OCI-LY3 (cell line): ENCODE results near the gene NKX2-3.

ENCODE experiments used
- H2AFZ ChIP-seq: fragments of 200-600, 300-600 bp; shearing (Covaris generic); 2 replicates; pipeline ENCODE4 v1.6.0; 2014; ENCODE audit warnings: antibody characterized with exemption, low read depth, low read length
- H3K27ac ChIP-seq: fragments of 200-600, 300-600 bp; sonication (generic); 2 replicates; pipeline ENCODE4 v1.5.1; 2014; ENCODE audit warnings: mild to moderate bottlenecking, low read length, moderate library complexity, mixed read lengths
- H3K27me3 ChIP-seq: fragments of 200-600, 300-600 bp; sonication (generic); 2 replicates; pipeline ENCODE4 v1.6.1; 2014; ENCODE audit warnings: low read depth, low read length, mixed read lengths
- H3K36me3 ChIP-seq: fragments of 200-600, 300-600 bp; sonication (generic); replicated peaks from 2 replicates; pipeline ENCODE3; 2014; ENCODE audit warnings: low read depth, low read length, mixed read lengths
- H3K4me1 ChIP-seq: fragments of 300-600, 200-600 bp; sonication (generic); 2 replicates; pipeline ENCODE4 v1.6.1; 2014; ENCODE audit warnings: low read length, mixed read lengths
- H3K4me2 ChIP-seq: fragments of 200-600, 300-600 bp; sonication (generic); 2 replicates; pipeline ENCODE4 v1.6.1; 2014; ENCODE audit warnings: low read length, mixed read lengths
- H3K4me3 ChIP-seq: fragments of 300-600, 200-600 bp; sonication (generic); 2 replicates; pipeline ENCODE4 v1.5.1; 2014; ENCODE audit warnings: antibody characterized with exemption, mild to moderate bottlenecking, low read length, moderate library complexity
- H3K79me2 ChIP-seq: fragments of 300-600, 200-600 bp; shearing (Covaris generic); 2 replicates; pipeline ENCODE4 v1.6.1; 2014; ENCODE audit warnings: mild to moderate bottlenecking, low read length, mixed read lengths
- H3K9ac ChIP-seq: fragments of 300-600, 200-600 bp; shearing (Covaris generic); 2 replicates; pipeline ENCODE4 v1.6.0; 2014; ENCODE audit warnings: mild to moderate bottlenecking, low read length, moderate library complexity
- H3K9me3 ChIP-seq: fragments of 200-600, 300-600 bp; shearing (Covaris generic); 2 replicates; pipeline ENCODE4 v1.6.1; 2014; ENCODE audit warnings: low read length, mixed read lengths; ENCODE audit not compliant: insufficient read depth
- H4K20me1 ChIP-seq: fragments of 200-600, 300-600 bp; sonication (generic); 2 replicates; pipeline ENCODE4 v1.6.1; 2016; ENCODE audit warnings: low read length, mixed read lengths; ENCODE audit not compliant: insufficient read depth
- CTCF ChIP-seq: fragments of 200-600, 300-600 bp; sonication (generic); IDR thresholded peaks from 2 replicates; pipeline ENCODE4 v1.5.1; 2014; ENCODE audit warnings: antibody characterized with exemption, low read length, low read depth
- EZH2phosphoT487 ChIP-seq: fragments of 200-600 bp; shearing (Covaris generic); IDR thresholded peaks from 2 replicates; pipeline ENCODE4 v1.6.1; 2018; ENCODE audit warnings: antibody characterized with exemption, mixed run types, low read depth

NKX2-3 gene

GRCh38 chr10:99551158-99551557 is 18.4 kb downstream of the NKX2-3 start:
- H3K9ac ChIP-seq = no peak overlapping the region

GRCh38 chr10:99551616-99552015 is 18.9 kb downstream of the NKX2-3 start:
- H3K36me3 ChIP-seq = no peaks in the 10 kb centered on the region
- no peak overlapping the region for H3K9ac ChIP-seq
- H3K27ac ChIP-seq = no peak overlapping the region
- H3K4me3 ChIP-seq = no peak overlapping the region
- peaks cover 7% of the 10 kb centered on the region; the same call in 1 of the 2 replicates for H3K27me3 ChIP-seq
- no peaks in the 10 kb centered on the region for H3K9me3 ChIP-seq
- H4K20me1 ChIP-seq = no peaks in the 10 kb centered on the region
- TF ChIP-seq EZH2phosphoT487 = no peak
- TF ChIP-seq CTCF = no peak
- H3K79me2 ChIP-seq = no peaks in the 10 kb centered on the region
- H3K4me1 ChIP-seq = peaks cover 12% of the 10 kb centered on the region
- H2AFZ ChIP-seq = no peak overlapping the region
- H3K4me2 ChIP-seq = no peak overlapping the region

More at GRCh38 chr10:99551158-99551557, 18.4 kb downstream of the NKX2-3 start:
- no peaks in the 10 kb centered on the region for H3K79me2 ChIP-seq
- TF ChIP-seq EZH2phosphoT487 (no peak), CTCF (no peak)
- no peak overlapping the region for H2AFZ ChIP-seq
- H3K9me3 ChIP-seq = no peaks in the 10 kb centered on the region
- no peak overlapping the region for H3K4me2 ChIP-seq
- no peak overlapping the region for H3K27ac ChIP-seq
- H3K4me1 ChIP-seq = peaks cover 8% of the 10 kb centered on the region
- H4K20me1 ChIP-seq = no peaks in the 10 kb centered on the region
- H3K36me3 ChIP-seq = no peaks in the 10 kb centered on the region
- peaks cover 11% of the 10 kb centered on the region; the same call in 1 of the 2 replicates for H3K27me3 ChIP-seq
- no peak overlapping the region for H3K4me3 ChIP-seq

- Histone ChIP-seq H3K9ac (no peak overlapping the region), H3K27ac (no peak overlapping the region), H3K4me1 (peaks cover 12% of the 10 kb centered on the region), H3K4me3 (no peak overlapping the region), H4K20me1 (no peaks in the 10 kb centered on the region), H3K4me2 (peak overlapping the region; percentile 59; the same call in 1 of the 2 replicates), H3K36me3 (no peaks in the 10 kb centered on the region), H2AFZ (no peak overlapping the region), H3K9me3 (no peaks in the 10 kb centered on the region), H3K27me3 (peaks cover 7% of the 10 kb centered on the region; the same call in 1 of the 2 replicates), H3K79me2 (no peaks in the 10 kb centered on the region)
- TF ChIP-seq CTCF (no peak), EZH2phosphoT487 (no peak)
Observed at GRCh38 chr10:99555371-99555770, 22.6 kb downstream of the NKX2-3 start.

- no peak overlapping the region for H2AFZ ChIP-seq
Observed at GRCh38 chr10:99555825-99556523, 23.2 kb downstream of the NKX2-3 start.

More at GRCh38 chr10:99555825-99556523, 23.2 kb downstream of the NKX2-3 start:
- Histone ChIP-seq H3K4me1 (peaks cover 12% of the 10 kb centered on the region), H3K4me2 (peak overlapping the region; percentile 59), H4K20me1 (no peaks in the 10 kb centered on the region), H3K79me2 (no peaks in the 10 kb centered on the region), H3K9ac (no peak overlapping the region), H3K4me3 (no peak overlapping the region), H3K36me3 (no peaks in the 10 kb centered on the region), H3K27me3 (peaks cover 7% of the 10 kb centered on the region; the same call in 1 of the 2 replicates), H3K27ac (no peak overlapping the region), H3K9me3 (no peaks in the 10 kb centered on the region)
- no peak for TF ChIP-seq EZH2phosphoT487
- TF ChIP-seq CTCF = no peak
